T-helper 1 cell (primary cell): ENCODE results near the gene VTA1.
"Not testable (repeated sequence)": the region's sequence is repeated elsewhere in the genome, so short reads cannot be mapped to it uniquely, and the experiment has no call there.

Experiments used
- DNase-seq, 5 donors: peaks; one replicate each; pipeline ENCODE4 v3.0.0-alpha.2; 2012 to 2020

VTA1 gene

DNA sequence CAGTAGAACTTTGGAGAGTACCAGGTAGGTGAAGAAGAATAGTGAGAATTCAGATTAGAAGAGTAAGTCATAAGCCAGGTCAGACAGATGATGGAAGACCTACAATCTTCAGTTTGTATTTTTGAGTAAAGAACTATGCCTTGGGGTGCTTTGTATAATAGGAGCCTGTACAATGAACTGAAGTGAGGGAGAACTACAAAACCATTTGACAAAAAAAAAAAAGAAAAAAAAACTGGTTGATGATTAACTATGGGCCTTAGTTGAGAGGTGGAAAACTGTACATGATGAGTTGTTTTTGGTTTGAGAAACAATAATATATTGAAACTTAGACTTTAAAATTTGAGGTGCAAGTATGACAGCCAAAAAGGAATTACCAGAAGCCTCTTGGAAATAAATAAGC, 25.7 kb downstream of the VTA1 start:
- DNase-seq, result no peak

DNA sequence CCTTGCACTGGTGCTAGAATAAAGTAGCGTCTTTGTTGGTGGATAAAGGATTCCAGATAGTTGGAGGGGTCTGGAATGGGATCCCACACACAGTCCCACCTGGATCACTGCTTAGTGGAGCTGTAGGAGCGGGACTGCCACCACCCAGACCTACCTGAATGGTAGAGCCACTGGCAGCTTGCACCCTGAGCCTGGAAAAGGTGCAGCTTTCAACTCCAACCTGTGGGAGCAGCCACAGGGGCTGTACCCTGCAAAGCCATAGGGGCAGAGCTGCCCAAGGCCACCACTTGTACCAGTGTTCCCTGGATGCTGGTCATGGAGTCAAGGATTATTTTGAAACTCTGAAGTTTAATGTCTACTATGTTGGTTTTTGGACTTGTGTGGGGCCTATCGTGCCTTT, 26.9 kb downstream of the VTA1 start:
- DNase-seq, result no peak

DNA sequence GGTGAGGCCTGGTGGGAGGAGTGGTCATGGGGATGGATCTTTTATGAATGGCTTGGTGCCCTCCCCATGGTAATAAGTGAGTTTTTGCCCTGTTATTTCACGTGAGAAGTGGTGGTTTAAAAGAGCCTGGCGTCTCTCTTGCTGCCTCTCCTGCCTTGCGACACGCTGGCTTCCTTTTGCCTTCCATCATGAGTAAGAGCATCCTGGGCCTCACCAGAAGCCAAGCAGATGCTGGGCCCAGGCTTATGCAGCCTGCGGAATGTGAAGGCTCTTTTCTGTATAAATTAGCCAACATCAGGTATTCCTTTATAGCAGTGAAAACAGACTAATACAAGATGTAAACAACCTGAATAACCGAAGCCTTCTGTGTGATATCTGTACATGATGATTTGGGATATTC, 27.6 kb downstream of the VTA1 start:
- no peak for DNase-seq

DNA sequence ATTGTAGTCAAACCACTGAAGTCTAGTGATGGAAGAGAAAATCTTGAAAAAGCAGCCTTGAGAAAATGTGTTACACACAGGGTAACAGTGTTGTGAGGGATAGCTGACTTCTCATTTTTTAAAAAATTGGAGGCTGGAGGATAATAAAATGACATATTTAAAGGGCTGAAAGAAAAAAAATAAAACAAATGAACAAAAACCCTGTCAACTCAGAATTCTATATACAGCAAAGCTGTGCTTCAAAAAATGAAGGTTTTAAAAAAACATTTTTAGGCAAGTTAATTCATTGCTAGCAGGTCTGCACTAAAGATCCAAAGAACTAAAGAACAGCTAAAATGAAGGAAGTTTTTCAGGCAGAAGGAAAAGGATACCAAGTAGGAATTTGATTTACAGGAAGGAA, 31.1 kb downstream of the VTA1 start:
- DNase-seq, result no peak

DNA sequence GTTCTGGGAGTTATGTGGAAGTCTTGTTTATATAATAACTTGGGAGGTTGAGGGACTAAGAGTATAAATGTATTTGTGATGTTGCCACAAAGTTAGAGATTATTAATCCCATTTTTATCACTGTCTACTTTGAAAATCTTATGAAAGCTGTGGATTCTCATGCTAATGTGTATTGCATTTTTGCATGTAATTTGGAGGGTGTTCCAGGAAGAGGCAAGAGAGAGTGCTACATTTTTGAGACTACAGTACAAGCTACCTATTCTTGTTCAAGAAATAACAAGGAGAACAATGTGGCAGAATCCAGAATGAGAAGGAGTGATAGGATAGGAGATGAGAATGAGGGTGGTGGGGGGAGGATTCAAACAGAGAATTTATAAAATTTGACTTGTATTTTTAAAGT, 34.9 kb downstream of the VTA1 start:
- no peak for DNase-seq

DNA sequence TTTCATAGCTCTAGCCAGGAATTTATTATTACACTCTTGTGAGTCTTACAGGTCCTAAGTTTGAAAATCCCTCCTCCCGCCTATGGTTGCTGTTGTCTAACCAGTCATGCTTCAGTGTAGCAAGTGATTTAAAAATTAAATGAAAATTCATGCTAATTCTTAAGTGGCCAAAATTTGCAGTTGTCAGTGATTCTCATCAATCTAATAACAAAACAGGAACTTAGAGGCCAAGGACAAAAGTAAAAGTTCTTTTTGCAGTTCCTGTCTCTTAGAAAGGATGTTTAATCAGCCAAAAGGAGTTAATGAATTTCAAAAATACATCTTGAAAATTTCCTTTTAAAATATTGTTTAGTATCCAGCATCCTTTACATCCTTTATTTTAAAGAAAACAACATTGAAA, 36.3 kb downstream of the VTA1 start:
- DNase-seq, result no peak

DNA sequence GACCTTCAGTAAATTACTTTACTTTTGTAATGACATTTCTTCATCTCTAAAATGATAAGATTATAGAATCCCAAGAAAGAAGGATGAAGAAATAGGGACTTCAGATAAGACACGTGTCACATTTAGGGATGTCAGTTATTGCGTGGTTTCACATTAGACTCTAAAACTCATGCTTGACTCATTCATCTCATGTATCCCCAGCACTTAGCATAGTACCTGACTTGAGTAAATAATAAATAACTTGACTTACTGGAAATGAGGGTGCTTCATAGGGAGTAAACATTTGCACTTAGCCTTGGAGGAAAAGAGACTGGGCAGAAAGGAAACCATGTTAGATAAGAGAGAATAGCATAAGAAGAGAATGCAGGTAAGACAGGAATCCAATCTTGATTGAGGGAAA, 37.2 kb downstream of the VTA1 start:
- no peak for DNase-seq

DNA sequence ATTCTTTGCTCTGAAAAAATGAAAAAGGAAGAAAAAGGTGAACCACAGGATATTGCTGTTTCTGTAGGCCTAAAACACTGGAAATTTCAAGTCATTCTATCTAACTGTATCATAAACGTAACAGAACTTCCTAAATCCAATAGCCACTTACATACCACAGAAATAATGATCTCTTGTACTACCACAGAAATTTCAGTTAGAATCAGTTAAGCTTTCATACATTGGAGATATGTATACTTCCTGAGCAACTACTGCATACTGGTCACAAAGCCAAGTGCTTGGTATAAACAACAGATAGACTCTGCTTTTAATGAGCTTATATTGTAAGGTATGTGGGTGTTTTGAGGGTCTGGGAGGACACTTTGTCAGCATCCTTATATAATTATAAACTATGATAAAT, 38.6 kb downstream of the VTA1 start:
- DNase-seq, result no peak

DNA sequence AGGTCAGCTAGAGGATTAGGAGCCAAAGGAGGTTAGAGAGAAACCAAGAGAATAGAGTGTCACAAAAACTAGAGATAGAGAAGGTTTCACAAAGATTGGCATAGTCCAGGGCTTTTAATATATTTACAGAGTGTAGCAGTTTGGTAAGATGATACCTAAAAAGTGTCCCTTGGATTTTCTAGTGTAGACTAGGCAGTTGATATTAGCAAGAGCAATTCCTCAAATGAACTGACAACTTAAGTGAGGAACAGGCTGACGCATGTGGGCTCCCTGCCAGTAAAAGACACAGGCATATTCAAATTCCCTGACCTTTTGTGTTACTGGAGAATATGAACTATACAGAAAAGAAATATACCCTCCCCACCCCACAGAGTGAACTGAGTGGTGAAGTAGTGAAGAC, 40.1 kb downstream of the VTA1 start:
- no peak for DNase-seq

DNA sequence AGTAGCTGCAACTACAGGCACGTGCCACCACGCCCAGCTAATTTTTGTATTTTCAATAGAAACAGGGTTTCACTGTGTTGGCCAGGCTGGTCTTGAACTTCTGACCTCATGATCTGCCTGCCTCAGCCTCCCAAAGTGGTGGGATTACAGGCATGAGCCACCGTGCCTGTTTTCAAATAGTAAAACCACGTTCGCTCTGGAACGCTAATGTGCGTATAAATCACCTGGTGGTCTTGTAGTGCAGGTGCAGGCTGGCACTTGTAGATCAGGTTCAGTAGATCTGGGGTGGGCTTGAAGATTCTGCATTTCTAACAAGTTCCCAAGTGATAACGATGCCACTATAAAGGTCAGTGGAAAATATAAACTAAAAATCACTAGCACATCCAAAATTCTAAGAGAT, 41.3 kb downstream of the VTA1 start:
- DNase-seq, result not testable (repeated sequence)

DNA sequence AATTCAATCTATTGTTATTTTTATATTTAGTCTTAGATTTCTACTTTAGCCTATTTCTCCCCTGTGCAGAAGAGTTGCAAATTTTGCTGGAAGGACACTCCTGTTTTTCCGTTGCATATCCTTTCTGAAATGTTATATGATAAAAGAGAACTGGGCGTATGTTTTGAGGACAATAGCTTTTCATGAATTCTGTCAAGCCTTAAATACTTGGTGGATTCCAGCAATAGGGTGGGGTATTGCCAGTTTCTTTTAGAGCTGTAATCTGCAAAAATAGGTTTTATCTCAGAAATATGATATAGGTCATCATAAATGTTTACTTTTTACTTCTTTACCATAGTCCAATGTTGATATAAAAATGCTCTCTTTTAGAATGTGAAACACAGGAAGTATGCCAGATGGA, 42.0 kb downstream of the VTA1 start:
- no peak for DNase-seq

DNA sequence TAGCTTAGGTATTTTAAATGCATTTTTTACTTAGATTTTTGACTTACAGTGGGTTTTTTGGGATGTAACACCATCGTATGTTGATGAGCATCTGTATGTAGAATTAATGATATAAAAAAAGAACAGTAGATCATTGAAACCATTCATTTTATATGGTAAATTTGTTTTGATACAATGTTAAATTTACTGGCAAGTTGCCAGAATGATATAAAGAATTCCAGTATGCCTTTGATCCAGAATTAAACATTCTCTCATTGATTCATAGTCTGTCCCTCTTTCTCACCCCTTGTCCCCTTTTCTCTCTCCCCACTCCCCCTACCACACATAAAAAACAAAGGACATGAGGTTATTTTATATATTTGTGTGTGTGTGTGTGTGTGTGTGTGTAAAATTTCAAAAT, 45.3 kb downstream of the VTA1 start:
- DNase-seq, result no peak

DNA sequence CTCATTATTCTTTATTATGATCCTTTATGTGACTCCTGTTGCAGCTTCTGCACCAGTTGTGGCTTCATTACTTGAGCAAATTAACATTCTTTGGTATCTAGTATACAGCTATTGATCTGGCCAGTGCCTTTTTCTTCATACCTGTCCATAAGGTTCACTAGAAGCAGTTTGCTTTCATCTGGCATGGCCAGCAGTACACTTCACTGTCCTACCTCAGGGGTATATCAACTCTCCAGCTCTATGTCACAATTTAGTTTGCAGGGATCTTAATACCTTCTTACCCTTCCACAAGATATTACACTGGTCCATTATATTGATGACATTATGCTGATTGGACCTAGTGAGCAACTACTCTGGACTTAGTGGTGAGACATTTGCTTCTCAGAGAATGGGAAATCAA, 46.6 kb downstream of the VTA1 start:
- no peak for DNase-seq

DNA sequence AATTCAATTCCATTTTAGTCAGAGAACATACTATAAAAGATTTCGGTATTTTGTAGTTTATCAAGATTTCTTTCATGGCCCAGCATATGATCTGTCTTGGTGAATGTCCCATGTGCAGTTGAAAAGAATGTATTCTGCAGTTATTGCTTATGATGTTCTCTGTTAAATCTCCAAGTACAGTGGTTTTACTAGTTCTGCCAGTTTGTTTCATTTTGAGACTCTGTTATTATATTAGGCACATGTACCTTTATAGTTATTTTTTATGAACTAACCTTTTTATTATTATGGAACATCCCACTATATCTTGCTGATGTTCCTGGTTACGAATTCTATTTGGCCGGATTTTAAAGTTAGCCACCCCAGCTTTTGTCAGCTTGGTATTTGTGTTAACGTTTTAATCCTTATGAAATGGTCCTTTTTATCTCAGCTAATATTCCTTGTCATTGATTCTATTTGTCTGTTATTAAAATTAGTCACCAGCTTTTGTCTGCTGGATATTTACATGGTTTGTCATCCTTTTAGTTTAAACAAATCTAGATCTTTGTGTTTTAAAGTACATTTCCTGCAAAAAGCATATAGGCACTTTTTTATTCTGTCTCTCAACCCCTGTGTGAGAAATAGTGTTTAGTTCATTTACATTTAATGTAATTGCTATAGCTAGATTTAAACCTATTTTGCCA, 48.9 kb downstream of the VTA1 start:
- DNase-seq, result no peak

DNA sequence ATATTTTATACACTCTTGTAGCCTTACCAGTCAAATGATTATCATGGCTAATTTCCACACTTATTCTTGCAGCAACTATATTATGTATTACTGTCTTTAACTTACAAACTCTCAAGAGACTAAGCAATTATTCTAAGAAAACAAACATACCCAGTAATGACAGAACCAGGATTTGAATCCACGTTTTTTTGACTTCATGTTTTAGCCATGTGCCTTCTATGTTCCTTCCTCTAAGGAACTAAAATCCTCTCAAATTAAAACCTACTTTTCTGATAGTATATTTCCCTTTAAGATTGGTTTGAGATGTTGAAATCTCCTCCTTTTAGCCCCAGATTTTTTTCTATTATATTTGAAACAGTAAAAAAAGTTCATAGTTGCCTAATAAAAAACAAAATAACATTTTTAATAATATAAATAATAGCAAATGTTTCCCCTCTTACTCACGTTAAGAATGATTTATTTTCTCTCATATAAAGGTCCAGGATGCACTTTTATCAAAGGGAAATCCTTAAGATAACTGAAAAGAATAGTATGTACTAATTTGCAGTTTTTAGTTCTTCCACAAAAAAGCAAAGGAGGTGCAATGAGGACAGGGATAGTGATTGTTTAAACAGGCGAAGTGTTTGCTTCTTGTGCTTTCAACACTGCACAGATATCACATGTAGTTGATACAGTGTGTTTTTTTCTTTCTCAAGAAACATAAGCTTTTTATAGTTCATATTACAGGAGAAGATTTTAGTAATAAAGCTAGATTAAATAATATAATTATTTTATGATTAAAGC, 54.0 kb downstream of the VTA1 start:
- no peak for DNase-seq

DNA sequence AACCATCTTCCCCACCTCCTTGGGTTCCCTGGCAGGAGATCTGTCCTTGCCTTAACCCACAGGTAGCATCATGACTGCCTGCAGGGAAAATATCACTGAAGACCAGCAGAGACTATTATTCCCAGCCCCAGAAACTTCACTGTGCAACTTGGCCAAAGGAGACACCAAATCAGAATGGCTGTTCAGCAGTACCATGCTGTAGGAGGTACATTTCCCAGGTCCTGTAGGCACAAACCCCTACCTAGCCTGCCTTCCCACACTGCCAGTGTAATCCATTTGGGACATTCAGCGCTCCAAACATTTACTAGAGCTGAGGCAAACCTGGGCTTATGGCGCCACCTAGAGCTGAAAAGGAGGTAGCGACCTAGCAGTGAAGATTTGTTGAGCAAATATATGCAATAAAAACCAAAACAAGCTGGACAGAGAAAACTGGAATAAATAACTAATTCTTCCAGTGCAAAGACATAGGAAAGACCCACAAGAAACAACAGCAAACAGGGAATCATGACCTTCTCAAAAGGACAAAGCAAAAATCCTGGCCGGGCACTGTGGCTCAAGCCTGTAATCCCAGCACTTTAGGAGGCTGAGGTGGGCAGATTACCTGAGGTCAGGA, 60.3 kb downstream of the VTA1 start:
- DNase-seq, result peak in 4 of 5 donors; percentile 10 to 29 (median 14)

DNA sequence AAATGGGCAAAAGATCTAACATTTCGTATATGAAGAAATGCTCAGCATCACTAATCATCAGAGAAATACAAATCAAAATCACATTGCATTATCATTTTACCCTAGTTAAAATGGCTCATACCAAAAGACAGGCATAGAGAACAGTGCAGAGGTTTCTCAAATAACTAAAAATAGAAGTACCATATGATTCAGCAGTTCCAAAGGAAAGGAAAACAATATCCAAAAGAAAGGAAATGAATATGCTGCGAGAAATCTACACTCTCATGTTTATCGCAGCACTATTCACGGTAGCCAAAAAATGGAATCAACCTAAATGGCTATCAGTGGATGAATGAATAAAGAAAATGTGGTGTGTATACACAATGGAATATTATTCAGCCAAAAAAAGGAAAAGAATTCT, 63.5 kb downstream of the VTA1 start:
- DNase-seq, result no peak

DNA sequence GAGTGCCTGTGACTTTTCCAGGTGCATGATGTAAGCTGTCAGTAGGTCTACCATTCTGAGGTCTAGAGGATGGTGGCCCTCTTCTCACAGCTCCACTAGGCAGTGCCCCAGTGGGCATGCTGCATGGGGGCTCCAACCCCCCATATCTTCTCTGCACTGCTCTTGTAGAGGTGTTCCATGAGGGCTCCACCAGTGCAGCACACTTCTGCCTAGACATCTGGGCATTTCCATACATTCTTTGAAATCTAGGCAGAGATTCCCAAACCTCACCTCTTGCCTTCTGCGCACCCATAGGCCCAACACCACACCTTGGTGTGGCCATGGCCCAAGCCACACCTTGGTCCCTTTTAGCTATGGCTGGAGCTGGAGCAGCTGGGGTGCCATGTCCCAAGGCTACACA, 66.3 kb downstream of the VTA1 start:
- DNase-seq, result no peak

DNA sequence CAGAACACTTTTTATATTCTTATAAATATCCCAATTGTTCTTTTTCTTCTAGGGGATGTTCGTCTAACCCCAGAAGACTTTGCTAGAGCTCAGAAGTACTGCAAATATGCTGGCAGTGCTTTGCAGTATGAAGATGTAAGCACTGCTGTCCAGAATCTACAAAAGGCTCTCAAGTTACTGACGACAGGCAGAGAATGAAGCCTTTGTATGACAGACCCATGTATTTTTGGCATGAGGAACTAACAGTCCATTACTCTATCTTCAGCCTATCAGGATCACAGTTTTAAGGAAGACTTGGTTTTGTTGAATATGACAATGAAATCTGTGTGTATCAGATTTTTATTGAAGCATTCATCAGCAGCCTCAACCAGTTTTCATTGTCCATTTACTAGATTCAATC, 71.4 kb downstream of the VTA1 start:
- no peak for DNase-seq

DNA sequence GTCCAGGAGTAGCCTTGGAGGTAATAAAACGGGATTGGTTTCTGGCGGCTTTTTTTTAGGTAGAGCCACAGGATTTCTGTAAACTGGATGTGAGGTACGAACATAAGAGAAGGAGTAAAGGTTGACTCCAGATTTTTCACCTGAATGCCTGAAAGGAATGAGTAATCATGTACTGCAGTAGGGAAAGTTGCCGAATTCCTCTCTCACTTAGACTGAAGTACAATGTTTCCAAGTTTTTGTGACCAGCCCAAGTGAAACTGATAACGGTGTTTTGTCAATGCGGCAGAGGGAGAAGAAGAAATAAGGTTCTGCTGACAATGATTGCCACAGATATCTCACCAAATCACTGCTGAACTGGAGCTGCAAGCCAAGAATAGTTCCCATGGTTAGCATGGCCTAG, 75.0 kb downstream of the VTA1 start:
- no peak for DNase-seq

DNA sequence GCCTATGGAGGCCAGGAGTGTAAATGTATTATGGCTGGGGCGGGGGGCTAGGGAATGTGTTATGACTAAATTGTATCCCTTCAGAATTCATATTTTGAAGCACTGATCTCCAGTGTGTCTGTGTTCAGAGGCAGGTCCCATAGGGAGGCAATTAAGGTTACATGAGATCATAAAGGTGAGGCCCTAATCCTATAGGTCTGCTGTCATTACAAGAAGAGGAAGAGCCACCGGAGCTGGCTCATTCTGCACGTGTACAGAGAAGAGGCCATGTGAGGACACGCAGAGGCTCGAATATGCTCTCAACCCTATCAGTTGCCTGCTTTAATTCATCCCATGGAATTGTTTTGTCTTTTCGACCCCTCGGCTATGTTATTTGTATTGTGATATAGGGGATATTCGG, 76.9 kb downstream of the VTA1 start:
- no peak for DNase-seq

DNA sequence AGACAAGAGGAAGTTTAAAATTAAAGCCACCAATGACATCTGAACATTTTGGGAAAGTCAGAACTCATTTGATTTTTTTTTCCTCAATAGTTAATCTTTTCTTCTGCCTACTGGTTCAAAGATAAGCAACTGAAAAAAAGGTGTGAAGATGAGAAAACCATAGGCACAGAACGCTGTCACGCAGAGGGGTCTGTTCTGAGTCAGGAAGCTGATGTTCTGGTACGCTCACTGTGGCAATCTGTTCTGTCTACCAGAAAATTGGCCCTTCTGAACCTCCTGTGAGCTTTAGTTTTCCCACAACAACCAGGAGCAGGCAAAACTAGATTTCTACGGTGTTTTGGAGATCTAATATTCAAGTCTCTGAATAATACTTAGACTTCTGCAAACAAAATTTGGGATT, 78.1 kb downstream of the VTA1 start:
- no peak for DNase-seq

DNA sequence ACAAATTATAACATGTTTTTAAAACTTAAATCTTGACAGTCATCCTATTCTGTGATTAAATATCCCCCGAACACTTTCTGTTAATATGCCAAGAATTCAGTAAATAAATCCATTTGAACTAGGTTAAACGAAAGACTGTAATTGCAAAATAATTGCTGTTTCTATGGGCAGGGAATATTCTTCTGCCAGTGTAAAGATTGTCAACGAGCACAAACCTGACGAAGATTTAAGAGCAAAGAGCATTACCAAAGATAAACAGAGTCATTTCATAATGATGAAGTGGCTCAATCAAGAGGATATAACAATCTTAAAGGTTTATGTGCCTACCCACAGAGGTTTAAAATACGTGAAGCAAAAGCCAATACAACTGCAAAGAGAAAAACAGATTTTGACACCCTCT, 78.5 kb downstream of the VTA1 start:
- DNase-seq, result no peak

DNA sequence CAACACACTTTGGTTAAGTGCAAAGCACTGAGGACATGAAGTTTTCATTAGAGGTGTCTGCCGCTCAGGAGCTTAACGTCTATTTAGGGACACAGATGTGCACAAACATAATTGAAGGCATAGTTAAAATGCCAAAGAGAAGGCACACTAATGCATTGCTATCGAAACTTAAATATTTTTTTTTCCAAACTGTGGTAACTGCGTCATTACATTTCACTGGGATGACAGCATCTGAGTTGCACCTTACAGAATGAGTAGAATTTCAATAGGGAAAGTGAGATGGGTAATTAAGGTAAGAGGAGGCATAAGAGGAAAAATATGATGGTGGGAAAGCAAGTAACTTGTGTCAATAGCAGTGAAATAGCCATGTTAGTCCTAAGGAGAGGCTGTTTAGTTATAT, 79.7 kb downstream of the VTA1 start:
- DNase-seq, result no peak
